Activated CD4-positive, alpha-beta T cell treated with anti-CD3 and anti-CD28 coated beads for 36 hours (primary cell): ENCODE results near the gene DRC3. TPM values are rescaled to one million over a fixed set of nuclear protein-coding genes. Genes with fewer than 3 reads are reported as not detected.

ENCODE experiments used
- ATAC-seq: fragments of 200-7000 bp; cut with Tn5 transposase; one replicate; pipeline ENCODE4 v1.10.0; 2021; ENCODE audit warnings: mild to moderate bottlenecking, moderate library complexity
- CTCF ChIA-PET: fragments of 350-600 bp; sonication (Branson Sonifier 250); formaldehyde crosslinking; loops from one replicate; lab custom pipeline; 2021; ENCODE audit warnings: antibody characterized with exemption; lab: Charles Lee
- POLR2A ChIA-PET: fragments of 350-600 bp; sonication (Branson Sonifier 250); formaldehyde crosslinking; loops from one replicate; lab custom pipeline; 2021; ENCODE audit warnings: antibody characterized with exemption, inconsistent platforms; lab: Charles Lee
- DNase-seq: peaks from one replicate; pipeline ENCODE4 v3.0.0-alpha.2; 2020
- H3K27ac Mint-ChIP-seq: one replicate; pipeline ENCODE4 v1.8.0; 2021; ENCODE audit warnings: mixed read lengths
- H3K27me3 Mint-ChIP-seq: one replicate; pipeline ENCODE4 v1.8.0; 2021; ENCODE audit warnings: mixed read lengths
- H3K36me3 Mint-ChIP-seq: one replicate; pipeline ENCODE4 v1.8.0; 2021; ENCODE audit warnings: low read depth, mixed read lengths
- H3K4me1 Mint-ChIP-seq: one replicate; pipeline ENCODE4 v1.8.0; 2021; ENCODE audit warnings: mixed read lengths
- H3K4me3 Mint-ChIP-seq: one replicate; pipeline ENCODE4 v1.8.0; 2021; ENCODE audit warnings: mild to moderate bottlenecking, moderate library complexity, mixed read lengths
- H3K9me3 Mint-ChIP-seq: one replicate; pipeline ENCODE4 v1.8.0; 2021; ENCODE audit warnings: low read depth, mixed read lengths
- intact Hi-C, 2 experiments: fragments of 100-400 bp; cut with DNase I in 1 of 2; cut with micrococcal nuclease in 1 of 2; formaldehyde crosslinking; loops; one replicate each; pipeline versions ENCODE4 v1.14.2 to v1.15.1; 2022 to 2024; cut with DNase I, micrococcal nuclease
- total RNA-seq, 2 experiments: library from RNA; stranded (reverse); gene quantifications; one replicate each; pipeline ENCODE4 v1.2.3, GENCODE V29; 2021

DRC3 gene
- total RNA-seq, 2 experiments from 2014 or later, result 0.11 to 0.18 TPM

GRCh38 chr17:17966399-17966798 lies 6.3 kb upstream of the DRC3 start:
- Mint-ChIP-seq H3K9me3 (no peaks in the 10 kb centered on the region), H3K36me3 (peaks cover 2% of the 10 kb centered on the region), H3K27me3 (no peaks in the 10 kb centered on the region), H3K27ac (peak overlapping the region; percentile 39), H3K4me1 (peaks cover 63% of the 10 kb centered on the region), H3K4me3 (peak overlapping the region; percentile 8)
- POLR2A ChIA-PET, result interaction anchor here (0.5 to 1.0 kb wide), 3 partner anchors 8 to 215 kb away, joined by 3 read pairs; no protein-coding TSS in a partner anchor
- CTCF ChIA-PET, result interaction anchor here (1.0 to 1.7 kb wide), 2 partner anchors 8 to 22 kb away, joined by 3 to 5 read pairs; no protein-coding TSS in a partner anchor
- intact Hi-C loops, result no loop called here
- ATAC-seq (peak; percentile 95), DNase-seq (peak; percentile 51)

- Mint-ChIP-seq H3K4me3 (peak overlapping the region; percentile 72), H3K4me1 (peaks cover 52% of the 10 kb centered on the region), H3K36me3 (no peaks in the 10 kb centered on the region), H3K9me3 (no peaks in the 10 kb centered on the region), H3K27me3 (no peaks in the 10 kb centered on the region), H3K27ac (peak overlapping the region; percentile 67)
- DNase-seq (no peak), ATAC-seq (no peak)
- intact Hi-C loops, result no loop called here
- ChIA-PET POLR2A (interaction anchor here (0.5 kb wide), 1 partner anchor 116 kb away, joined by 3 read pairs; no protein-coding TSS in a partner anchor), CTCF (interaction anchor here (1.3 to 1.7 kb wide), 2 partner anchors 11 to 24 kb away, joined by 3 to 5 read pairs; no protein-coding TSS in a partner anchor)
Observed at GRCh38 chr17:17970699-17971430, 1.8 kb upstream of the DRC3 start.

- Mint-ChIP-seq H3K4me1 (peaks cover 44% of the 10 kb centered on the region), H3K4me3 (peak overlapping the region; percentile 72), H3K27ac (peak overlapping the region; percentile 31), H3K36me3 (no peaks in the 10 kb centered on the region), H3K27me3 (no peaks in the 10 kb centered on the region), H3K9me3 (no peaks in the 10 kb centered on the region)
- DNase-seq (peak; percentile 46), ATAC-seq (no peak)
- intact Hi-C loops, result loop anchor here (1.0 to 2.0 kb wide), 15 partner anchors 13 to 495 kb away; partner anchors contain the start of genes ATPAF2 (in 2 of the 2), GID4 (in 2 of the 2), PEMT (in 2 of the 2) and ALKBH5 (in 1 of the 2)
- ChIA-PET POLR2A (interaction anchor here (0.5 to 1.6 kb wide), 4 partner anchors 13 to 288 kb away, joined by 3 to 19 read pairs (median 4); no protein-coding TSS in a partner anchor), CTCF (interaction anchor here (0.7 to 1.7 kb wide), 5 partner anchors 11 to 84 kb away, joined by 3 to 5 read pairs (median 4); no protein-coding TSS in a partner anchor)
Observed at GRCh38 chr17:17971431-17972125, 1.1 kb upstream of the DRC3 start.

DNA sequence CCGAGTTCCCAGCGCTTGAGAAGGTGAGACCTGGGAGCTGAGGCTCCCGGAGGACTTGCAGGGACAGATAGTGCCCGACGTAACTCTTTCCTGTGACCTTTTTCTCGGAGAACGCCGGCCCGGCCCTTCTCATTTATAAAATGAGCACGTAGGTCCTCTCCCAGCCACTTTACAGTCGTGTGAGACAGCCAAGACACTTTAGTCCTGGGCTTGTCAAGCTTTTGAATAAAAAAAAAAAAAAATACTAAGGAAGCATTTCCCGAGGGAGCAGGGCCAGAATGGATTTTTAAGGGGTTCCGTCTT lies 241 bp downstream of the DRC3 start:
- ChIA-PET POLR2A (interaction anchor here (0.9 to 1.6 kb wide), 3 partner anchors 14 to 137 kb away, joined by 5 to 19 read pairs (median 6); partner anchors contain the start of gene SREBF1), CTCF (interaction anchor here (0.9 to 1.9 kb wide), 7 partner anchors 12 to 63 kb away, joined by 3 to 8 read pairs (median 5); no protein-coding TSS in a partner anchor)
- Mint-ChIP-seq H3K27me3 (no peaks in the 10 kb centered on the region), H3K36me3 (no peaks in the 10 kb centered on the region), H3K4me3 (peak overlapping the region; percentile 86), H3K27ac (peak overlapping the region; percentile 70), H3K4me1 (peaks cover 33% of the 10 kb centered on the region), H3K9me3 (no peaks in the 10 kb centered on the region)
- ATAC-seq (no peak), DNase-seq (no peak)
- intact Hi-C loops, result loop anchor here (1.0 to 2.0 kb wide), 15 partner anchors 15 to 496 kb away; partner anchors contain the start of genes ATPAF2 (in 2 of the 2), GID4 (in 2 of the 2), PEMT (in 2 of the 2) and ALKBH5 (in 1 of the 2)

DNA sequence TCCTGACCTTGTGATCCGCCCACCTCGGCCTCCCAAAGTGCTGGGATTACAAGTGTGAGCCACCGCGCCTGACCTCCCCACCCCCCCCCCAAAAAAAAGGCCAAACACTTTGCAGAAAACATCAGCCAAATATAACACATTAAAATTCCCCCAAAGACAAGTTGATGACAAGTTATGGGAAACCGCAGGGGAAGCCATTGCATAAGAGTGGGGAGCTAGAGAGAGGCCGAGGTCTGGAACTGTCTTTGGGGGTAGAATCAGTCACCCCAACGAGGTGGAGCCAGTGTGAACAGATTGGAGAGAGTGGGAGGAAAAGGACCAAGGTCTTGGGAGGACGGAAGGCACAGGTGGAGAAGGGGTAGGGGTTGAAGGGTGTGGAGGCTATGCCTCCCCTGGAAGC lies 2.8 kb downstream of the DRC3 start:
- intact Hi-C loops, result no loop called here
- CTCF ChIA-PET, result interaction anchor here (0.6 kb wide), 1 partner anchor 296 kb away, joined by 3 read pairs; no protein-coding TSS in a partner anchor
- H3K9me3 Mint-ChIP-seq, result no peaks in the 10 kb centered on the region

GRCh38 chr17:17976931-17977570 lies 4.4 kb downstream of the DRC3 start:
- Mint-ChIP-seq H3K4me1 (peaks cover 7% of the 10 kb centered on the region), H3K27me3 (no peaks in the 10 kb centered on the region), H3K36me3 (no peaks in the 10 kb centered on the region), H3K27ac (no peak overlapping the region), H3K4me3 (no peak overlapping the region), H3K9me3 (no peaks in the 10 kb centered on the region)
- CTCF ChIA-PET, result interaction anchor here (1.0 kb wide), 1 partner anchor 15 kb away, joined by 3 read pairs; no protein-coding TSS in a partner anchor
- POLR2A ChIA-PET, result interaction anchor here (0.6 kb wide), 1 partner anchor 37 kb away, joined by 6 read pairs; no protein-coding TSS in a partner anchor
- ATAC-seq (no peak), DNase-seq (no peak)
- intact Hi-C loops, result no loop called here

More for the DNA sequence above, 2.8 kb downstream of the DRC3 start:
- no peak for ATAC-seq
- POLR2A ChIA-PET, result interaction anchor here (0.7 kb wide), 1 partner anchor 9 kb away, joined by 3 read pairs; no protein-coding TSS in a partner anchor
- Mint-ChIP-seq H3K27me3 (no peaks in the 10 kb centered on the region), H3K27ac (no peak overlapping the region), H3K4me1 (peaks cover 18% of the 10 kb centered on the region), H3K4me3 (no peak overlapping the region), H3K36me3 (no peaks in the 10 kb centered on the region)
- DNase-seq, result no peak

- ChIA-PET POLR2A (interaction anchor here (0.6 kb wide), 1 partner anchor 397 kb away, joined by 3 read pairs; no protein-coding TSS in a partner anchor), CTCF (interaction anchor here (0.6 to 0.7 kb wide), 2 partner anchors 14 to 54 kb away, joined by 3 to 5 read pairs; no protein-coding TSS in a partner anchor)
- no peak overlapping the region for H3K27ac Mint-ChIP-seq
- H3K36me3 Mint-ChIP-seq, result no peaks in the 10 kb centered on the region
- peaks cover 1% of the 10 kb centered on the region for H3K4me1 Mint-ChIP-seq
- DNase-seq (no peak), ATAC-seq (no peak)
- no peaks in the 10 kb centered on the region for H3K9me3 Mint-ChIP-seq
- intact Hi-C loops, result no loop called here
- no peak overlapping the region for H3K4me3 Mint-ChIP-seq
- H3K27me3 Mint-ChIP-seq, result no peaks in the 10 kb centered on the region
Observed at GRCh38 chr17:17978481-17979424, 6.1 kb downstream of the DRC3 start.

DNA sequence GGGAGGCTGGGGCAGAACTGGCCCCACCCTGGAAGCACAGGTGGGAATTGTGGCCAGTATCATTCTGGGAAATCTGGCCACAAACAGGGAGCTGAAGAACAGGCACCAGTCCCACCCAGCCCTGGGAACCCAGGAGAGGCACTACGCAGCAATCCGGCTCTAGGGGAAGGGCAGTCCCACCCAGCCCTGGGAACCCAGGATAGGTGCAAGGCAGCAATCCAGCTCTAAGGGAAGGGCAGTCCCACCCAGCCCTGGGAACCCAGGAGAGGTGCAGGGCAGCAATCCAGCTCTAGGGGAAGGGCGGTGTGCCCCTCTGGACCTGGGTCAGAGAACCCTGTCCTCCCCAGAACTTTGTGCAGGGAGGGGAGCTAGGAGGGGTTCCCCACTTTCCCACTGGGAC lies 7.1 kb downstream of the DRC3 start:
- H3K9me3 Mint-ChIP-seq, result no peaks in the 10 kb centered on the region
- intact Hi-C loops, result no loop called here
- DNase-seq, result no peak
- no peaks in the 10 kb centered on the region for H3K4me1 Mint-ChIP-seq
- H3K27ac Mint-ChIP-seq, result no peak overlapping the region
- no peaks in the 10 kb centered on the region for H3K27me3 Mint-ChIP-seq
- ChIA-PET CTCF (no interaction called here), POLR2A (no interaction called here)
- no peak for ATAC-seq
- no peaks in the 10 kb centered on the region for H3K36me3 Mint-ChIP-seq
- H3K4me3 Mint-ChIP-seq, result no peak overlapping the region

DNA sequence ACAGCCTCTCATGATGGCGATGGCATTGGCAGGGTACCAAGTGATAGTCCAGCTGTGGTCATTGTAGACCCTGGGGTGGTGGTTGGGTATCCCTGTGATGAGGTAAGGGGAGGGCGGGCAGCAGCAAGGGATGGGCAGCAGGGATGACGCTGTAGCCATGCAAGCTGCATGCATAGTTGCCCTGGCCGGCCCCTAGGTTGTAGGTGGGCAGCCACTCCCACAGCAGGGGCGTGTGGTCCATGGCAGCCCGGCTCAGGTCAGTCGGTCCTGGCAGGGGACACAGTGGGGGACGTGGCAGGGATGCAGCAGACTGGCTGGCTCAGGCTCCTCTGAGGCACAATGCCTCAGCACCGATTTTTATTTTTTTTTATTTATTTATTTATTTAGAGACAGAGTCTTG lies 8.7 kb downstream of the DRC3 start:
- DNase-seq (no peak), ATAC-seq (no peak)
- CTCF ChIA-PET, result interaction anchor here (0.7 to 0.8 kb wide), 2 partner anchors 23 to 164 kb away, joined by 3 to 4 read pairs; no protein-coding TSS in a partner anchor
- no peaks in the 10 kb centered on the region for H3K4me1 Mint-ChIP-seq
- POLR2A ChIA-PET, result no interaction called here
- H3K27ac Mint-ChIP-seq, result no peak overlapping the region
- H3K27me3 Mint-ChIP-seq, result no peaks in the 10 kb centered on the region
- H3K4me3 Mint-ChIP-seq, result no peak overlapping the region
- no peaks in the 10 kb centered on the region for H3K36me3 Mint-ChIP-seq
- no peaks in the 10 kb centered on the region for H3K9me3 Mint-ChIP-seq
- intact Hi-C loops, result no loop called here

- no peaks in the 10 kb centered on the region for H3K4me1 Mint-ChIP-seq
- H3K9me3 Mint-ChIP-seq, result no peaks in the 10 kb centered on the region
- no peak for DNase-seq
- H3K4me3 Mint-ChIP-seq, result no peak overlapping the region
- H3K27me3 Mint-ChIP-seq, result no peaks in the 10 kb centered on the region
- H3K36me3 Mint-ChIP-seq, result no peaks in the 10 kb centered on the region
- intact Hi-C loops, result no loop called here
- ATAC-seq, result no peak
- no peak overlapping the region for H3K27ac Mint-ChIP-seq
- POLR2A ChIA-PET, result no interaction called here
- CTCF ChIA-PET, result interaction anchor here (1.1 to 3.1 kb wide), 2 partner anchors 51 to 92 kb away, joined by 3 to 12 read pairs; no protein-coding TSS in a partner anchor
Observed at GRCh38 chr17:17982801-17983200, 10.1 kb downstream of the DRC3 start.
